Breast epithelium (tissue), 3 donors: ENCODE results near the gene TJP1.

ENCODE experiments used
- CTCF ChIP-seq, 3 donors: fragments of 450-650 bp; IDR thresholded peaks; one replicate each; pipeline ENCODE4 v1.5.1; 2016 to 2017; ENCODE audit warnings: antibody characterized with exemption in 3 of 3, mild to moderate bottlenecking in 3 of 3, moderate library complexity in 3 of 3
- POLR2AphosphoS5 ChIP-seq, 3 donors: sonication (generic); formaldehyde crosslinking; IDR thresholded peaks; one replicate each; pipeline ENCODE4 v1.6.1; 2017; ENCODE audit warnings: antibody characterized with exemption in 3 of 3

GRCh38 chr15:29789871-29790270 is 32.4 kb downstream of the TJP1 start:
- no peak for TF ChIP-seq CTCF (IDR thresholded peaks at IDR 0.05)
- no peak for TF ChIP-seq POLR2AphosphoS5 (IDR thresholded peaks at IDR 0.05)
